ENCODE results near the gene SPSB1.
"Not testable (repeated sequence)": the region's sequence is repeated elsewhere in the genome, so short reads cannot be mapped to it uniquely, and the experiment has no call there.

SPSB1 gene

DNA sequence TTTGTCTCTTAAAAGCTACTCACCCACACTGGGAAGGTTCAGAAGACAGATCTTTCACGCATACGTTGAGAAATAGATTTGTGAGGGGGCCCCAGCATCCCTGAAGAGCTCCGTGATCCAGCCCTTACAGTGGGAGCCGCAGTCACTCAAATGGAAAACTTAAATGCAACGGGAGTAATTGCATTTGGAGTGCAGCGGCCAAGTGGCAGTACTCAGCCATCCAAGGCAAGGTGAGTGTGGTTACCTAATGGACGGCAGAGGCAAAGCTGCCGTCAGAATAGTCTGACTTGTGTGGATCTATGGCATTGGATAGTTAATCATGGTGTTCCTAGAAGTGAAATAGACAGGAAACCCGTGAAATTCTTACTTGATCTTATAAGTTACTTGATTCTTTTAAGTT is 5.1 kb downstream of the SPSB1 start:
- H3K36me3 Mint-ChIP-seq (ENCODE audit: low read depth) = peaks cover 13% of the 10 kb centered on the region
- no peaks in the 10 kb centered on the region for H3K9me3 Mint-ChIP-seq
- H3K4me3 Mint-ChIP-seq = no peak overlapping the region
- no peak for DNase-seq
- peaks cover 11% of the 10 kb centered on the region for H3K4me1 Mint-ChIP-seq
- TF ChIP-seq, protein P1, sequence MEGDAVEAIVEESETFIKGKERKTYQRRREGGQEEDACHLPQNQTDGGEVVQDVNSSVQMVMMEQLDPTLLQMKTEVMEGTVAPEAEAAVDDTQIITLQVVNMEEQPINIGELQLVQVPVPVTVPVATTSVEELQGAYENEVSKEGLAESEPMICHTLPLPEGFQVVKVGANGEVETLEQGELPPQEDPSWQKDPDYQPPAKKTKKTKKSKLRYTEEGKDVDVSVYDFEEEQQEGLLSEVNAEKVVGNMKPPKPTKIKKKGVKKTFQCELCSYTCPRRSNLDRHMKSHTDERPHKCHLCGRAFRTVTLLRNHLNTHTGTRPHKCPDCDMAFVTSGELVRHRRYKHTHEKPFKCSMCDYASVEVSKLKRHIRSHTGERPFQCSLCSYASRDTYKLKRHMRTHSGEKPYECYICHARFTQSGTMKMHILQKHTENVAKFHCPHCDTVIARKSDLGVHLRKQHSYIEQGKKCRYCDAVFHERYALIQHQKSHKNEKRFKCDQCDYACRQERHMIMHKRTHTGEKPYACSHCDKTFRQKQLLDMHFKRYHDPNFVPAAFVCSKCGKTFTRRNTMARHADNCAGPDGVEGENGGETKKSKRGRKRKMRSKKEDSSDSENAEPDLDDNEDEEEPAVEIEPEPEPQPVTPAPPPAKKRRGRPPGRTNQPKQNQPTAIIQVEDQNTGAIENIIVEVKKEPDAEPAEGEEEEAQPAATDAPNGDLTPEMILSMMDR (IDR thresholded peaks at IDR 0.05) = no peak
- no peaks in the 10 kb centered on the region for H3K27me3 Mint-ChIP-seq (ENCODE audit: low read depth, poor library complexity)
- H3K27ac Mint-ChIP-seq = peak overlapping the region; percentile 7

DNA sequence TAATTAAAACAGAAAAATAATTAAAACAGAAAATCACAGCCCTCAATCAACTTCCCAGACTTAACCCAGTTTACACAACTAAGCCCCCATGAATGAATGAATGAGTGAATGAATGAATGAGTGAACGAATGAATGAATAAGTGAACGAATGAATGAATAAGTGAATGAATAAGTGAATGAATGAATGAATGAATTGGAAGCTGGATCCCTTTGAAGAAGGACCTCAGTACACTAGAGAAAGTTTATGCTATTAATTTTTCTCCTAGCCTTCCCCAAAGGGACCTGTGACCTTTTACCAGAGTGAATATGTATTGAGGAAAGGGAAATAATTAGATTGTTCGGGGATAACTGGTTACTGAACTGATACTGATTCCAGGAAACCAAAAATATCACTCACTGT is 5.6 kb downstream of the SPSB1 start:
- no peaks in the 10 kb centered on the region for H3K9me3 Mint-ChIP-seq
- no peak overlapping the region for H3K4me3 Mint-ChIP-seq
- TF ChIP-seq, protein P1 (IDR thresholded peaks at IDR 0.05) = no peak
- no peak overlapping the region for H3K27ac Mint-ChIP-seq
- H3K4me1 Mint-ChIP-seq = peaks cover 15% of the 10 kb centered on the region
- H3K27me3 Mint-ChIP-seq (ENCODE audit: low read depth, poor library complexity) = no peaks in the 10 kb centered on the region
- peaks cover 13% of the 10 kb centered on the region for H3K36me3 Mint-ChIP-seq (ENCODE audit: low read depth)
- DNase-seq = no peak

DNA sequence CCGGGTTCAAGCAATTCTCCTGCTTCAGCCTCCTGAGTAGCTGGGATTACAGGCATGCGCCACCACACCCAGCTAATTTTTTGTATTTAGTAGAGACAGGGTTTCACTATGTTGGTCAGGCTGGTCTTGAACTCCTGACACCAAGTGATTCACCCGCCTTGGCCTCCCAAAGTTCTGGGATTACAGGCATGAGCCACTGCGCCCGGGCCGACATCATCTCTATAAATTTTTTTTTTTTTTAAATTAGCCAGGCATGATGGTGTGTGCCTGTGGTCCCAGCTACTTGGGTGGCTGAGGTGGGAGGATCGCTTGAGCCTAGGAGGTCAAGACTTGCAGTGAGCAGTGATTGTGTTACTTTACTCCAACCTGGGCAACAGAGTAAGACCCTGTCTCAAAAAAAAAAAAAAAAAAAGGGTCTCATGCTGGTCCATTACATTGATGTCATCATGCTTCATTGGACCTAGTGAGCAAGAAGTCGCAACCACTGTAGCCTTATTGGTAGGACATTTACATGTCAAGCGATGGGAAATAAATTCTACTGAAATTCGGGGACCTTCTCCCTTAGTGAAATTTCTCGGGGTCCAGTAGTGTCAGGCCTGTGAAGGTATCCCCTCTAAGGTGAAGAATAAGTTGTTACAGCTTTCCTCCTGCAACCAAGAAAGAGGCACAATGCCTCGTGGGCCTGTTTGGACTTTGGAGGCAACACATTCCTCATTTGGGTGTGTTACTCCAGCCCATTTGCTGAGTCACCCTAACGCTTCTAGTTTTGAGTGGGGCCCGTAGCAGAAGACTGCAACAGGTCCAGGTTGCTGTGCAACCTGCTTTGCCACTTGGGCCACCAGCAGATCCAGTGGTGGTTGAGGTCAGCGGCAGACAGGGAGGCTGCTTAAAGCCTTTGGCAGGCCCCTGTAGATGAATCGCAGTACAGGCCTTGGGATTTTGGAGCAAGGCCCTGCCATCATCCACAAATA is 7.2 kb downstream of the SPSB1 start:
- peaks cover 13% of the 10 kb centered on the region for H3K36me3 Mint-ChIP-seq (ENCODE audit: low read depth)
- not testable (repeated sequence) for H3K27ac Mint-ChIP-seq; H3K4me3 Mint-ChIP-seq; DNase-seq; H3K9me3 Mint-ChIP-seq; H3K27me3 Mint-ChIP-seq (ENCODE audit: low read depth, poor library complexity)
- H3K4me1 Mint-ChIP-seq = peaks cover 20% of the 10 kb centered on the region

DNA sequence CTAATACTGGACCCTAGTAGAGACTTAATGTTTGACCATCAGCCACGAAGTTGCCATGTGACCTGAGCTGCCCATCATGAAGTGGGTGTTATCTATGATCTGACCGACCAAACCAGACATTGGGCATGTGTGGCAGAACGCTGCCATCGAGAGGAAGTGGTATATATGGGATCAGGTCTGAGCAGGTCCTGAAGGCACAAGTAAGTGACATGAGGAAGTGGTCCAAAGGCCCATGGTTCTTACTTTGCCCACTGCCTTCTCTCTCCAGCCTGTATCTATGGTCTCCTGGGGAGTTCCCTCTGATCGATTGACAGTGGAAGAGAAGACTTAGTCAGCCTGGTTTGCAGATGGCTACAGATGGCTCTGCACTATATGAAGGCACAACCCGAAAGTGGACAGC is 7.9 kb downstream of the SPSB1 start:
- TF ChIP-seq, protein P1 (IDR thresholded peaks at IDR 0.05) = no peak
- Mint-ChIP-seq H3K27me3 (ENCODE audit: low read depth, poor library complexity) (no peaks in the 10 kb centered on the region), H3K36me3 (ENCODE audit: low read depth) (peaks cover 13% of the 10 kb centered on the region), H3K27ac (no peak overlapping the region), H3K9me3 (no peaks in the 10 kb centered on the region), H3K4me3 (no peak overlapping the region), H3K4me1 (peaks cover 27% of the 10 kb centered on the region)
- no peak for DNase-seq

DNA sequence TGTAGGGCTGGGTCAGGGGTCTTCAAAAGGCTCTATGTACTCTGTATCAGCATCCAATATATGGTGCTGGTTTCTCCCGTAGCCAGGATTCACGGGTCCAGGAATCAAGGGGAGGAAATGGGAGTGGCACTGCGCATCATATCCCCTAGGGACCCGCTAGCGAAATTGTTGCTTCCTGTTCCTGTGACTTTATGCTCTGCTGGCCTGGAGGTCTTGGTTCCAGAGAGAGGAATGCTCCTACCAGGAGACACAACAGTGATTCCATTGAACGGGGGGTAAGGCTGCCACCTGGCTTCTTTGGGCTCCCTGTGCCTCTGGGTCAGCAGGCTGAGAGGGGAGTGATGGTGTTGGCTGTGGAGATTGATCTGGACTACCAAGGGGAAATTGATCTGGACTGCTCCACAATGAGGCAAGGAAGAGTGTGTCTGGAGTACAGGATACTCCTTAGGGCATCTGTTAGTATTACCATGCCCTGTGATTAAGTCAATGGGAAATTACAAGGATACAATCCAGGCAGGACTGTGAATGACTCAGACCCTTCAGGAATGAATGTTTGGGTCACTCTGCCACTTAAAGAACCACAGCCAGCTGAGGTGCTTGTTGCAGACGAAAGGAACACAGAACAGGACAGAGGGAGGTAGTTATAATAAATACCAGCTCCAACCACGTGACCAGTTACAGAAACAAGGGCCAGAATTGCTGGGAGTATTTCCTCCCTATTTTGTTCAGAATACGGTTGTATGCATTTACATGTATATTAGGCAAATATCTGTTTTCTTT is 10.2 kb downstream of the SPSB1 start:
- H3K9me3 Mint-ChIP-seq = no peaks in the 10 kb centered on the region
- H3K4me1 Mint-ChIP-seq = peaks cover 47% of the 10 kb centered on the region
- H3K27me3 Mint-ChIP-seq (ENCODE audit: low read depth, poor library complexity) = no peaks in the 10 kb centered on the region
- no peak overlapping the region for H3K4me3 Mint-ChIP-seq
- no peak overlapping the region for H3K27ac Mint-ChIP-seq
- peaks cover 13% of the 10 kb centered on the region for H3K36me3 Mint-ChIP-seq (ENCODE audit: low read depth)
- TF ChIP-seq, protein P1 (IDR thresholded peaks at IDR 0.05) = no peak
- no peak for DNase-seq

DNA sequence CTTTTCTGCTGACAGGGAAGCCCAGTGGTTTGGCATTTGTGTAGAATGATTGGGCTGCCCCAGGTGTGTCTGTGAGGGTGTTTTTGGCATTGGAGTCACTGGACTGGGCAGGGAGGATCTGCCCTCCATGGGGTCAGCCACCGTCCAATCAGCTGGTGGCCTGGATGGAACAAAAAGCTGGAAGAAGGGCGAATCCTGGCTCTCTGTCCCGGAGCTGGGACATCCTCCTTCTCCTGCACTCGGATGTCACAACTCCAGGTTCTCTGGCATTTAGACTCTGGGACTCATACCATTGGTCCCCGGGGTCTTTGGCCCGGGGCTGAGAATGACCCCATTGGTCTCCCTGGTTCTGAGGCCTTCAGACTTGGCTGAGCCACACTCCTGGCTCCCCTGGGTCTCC is 11.2 kb downstream of the SPSB1 start:
- no peaks in the 10 kb centered on the region for H3K27me3 Mint-ChIP-seq (ENCODE audit: low read depth, poor library complexity)
- no peak overlapping the region for H3K27ac Mint-ChIP-seq
- DNase-seq = no peak
- H3K36me3 Mint-ChIP-seq (ENCODE audit: low read depth) = peaks cover 12% of the 10 kb centered on the region
- H3K4me3 Mint-ChIP-seq = no peak overlapping the region
- H3K4me1 Mint-ChIP-seq = peaks cover 53% of the 10 kb centered on the region
- TF ChIP-seq, protein P1 (IDR thresholded peaks at IDR 0.05) = no peak
- H3K9me3 Mint-ChIP-seq = no peaks in the 10 kb centered on the region
